GM21737 (cell line): ENCODE measurements around the gene C16orf96.

Source experiments
- ATAC-seq: cut with Tn5 transposase; IDR thresholded peaks from one replicate; pipeline ENCODE4 v1.9.1; 2021; ENCODE audit warnings: mild to moderate bottlenecking, moderate library complexity; ENCODE audit not compliant: unreplicated experiment

The C16orf96 gene

GRCh38 chr16:4641306-4641687 lies 85.2 kb downstream of the C16orf96 start:
- ATAC-seq = no peak

DNA sequence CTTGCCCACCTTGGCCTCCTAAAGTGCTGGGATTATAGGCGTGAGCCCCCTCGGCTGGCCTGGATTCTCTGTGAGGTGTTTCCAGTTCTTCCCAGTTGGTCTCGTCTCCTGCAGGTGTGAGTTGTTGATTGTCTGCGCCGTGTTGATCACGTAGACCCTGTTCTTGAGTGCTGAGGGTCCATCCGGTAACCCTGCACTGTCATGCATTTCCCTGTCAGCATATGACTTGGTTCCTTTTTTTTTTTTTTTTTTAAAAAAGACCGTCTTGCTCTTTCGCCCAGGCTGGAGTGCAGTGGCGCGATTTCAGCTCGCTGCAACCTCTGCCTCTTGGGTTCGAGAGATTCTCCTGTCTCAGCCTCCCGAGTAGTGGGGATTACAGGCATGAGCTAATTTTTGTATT lies 85.8 kb downstream of the C16orf96 start:
- ATAC-seq = no peak

DNA sequence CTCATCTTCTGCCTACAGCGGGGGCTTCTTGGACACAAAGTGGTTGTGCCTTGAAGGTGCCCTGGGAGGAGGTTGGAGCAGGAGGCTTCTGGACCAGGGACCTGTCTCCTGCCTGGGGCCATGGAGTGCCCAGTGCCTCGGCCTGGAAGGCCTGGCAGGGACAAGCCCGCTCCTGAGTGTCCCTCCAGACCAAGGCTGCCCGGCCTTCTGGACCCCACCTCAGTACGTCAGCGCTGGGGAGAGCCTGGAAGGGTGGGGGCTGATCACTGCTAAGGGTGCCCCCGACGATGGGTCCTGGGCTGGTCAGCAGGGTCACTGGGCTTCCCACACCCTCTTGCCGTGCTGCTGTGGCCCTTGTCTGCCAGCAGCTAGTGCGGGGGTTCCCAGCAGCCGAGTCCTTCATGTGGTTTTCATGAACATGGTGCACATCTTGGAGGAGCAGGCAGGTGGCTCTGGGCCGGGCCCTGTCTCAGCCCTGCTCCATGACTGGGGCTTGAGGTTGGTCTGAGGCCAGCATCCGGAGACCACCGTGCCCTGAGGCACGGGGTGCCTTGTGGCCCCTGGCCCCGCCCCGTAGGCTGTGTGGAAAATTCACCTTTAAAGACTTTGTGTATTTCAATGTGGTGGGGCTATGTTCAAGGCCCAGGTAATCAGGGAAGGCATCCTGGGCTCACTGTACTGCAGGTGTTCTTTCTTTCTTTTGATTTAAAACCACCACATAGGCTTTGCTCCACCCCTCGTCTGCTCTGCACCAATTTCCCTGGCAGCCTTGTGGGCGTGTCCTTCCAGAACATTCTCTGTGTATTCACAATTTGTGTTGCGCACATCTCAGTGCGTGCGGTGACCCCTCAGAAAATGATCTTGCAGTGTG lies 90.9 kb downstream of the C16orf96 start:
- ATAC-seq = no peak

GRCh38 chr16:4647644-4647980 lies 91.5 kb downstream of the C16orf96 start:
- no peak for ATAC-seq

GRCh38 chr16:4648917-4649316 lies 92.8 kb downstream of the C16orf96 start:
- ATAC-seq = no peak

GRCh38 chr16:4649744-4650442 lies 93.8 kb downstream of the C16orf96 start:
- ATAC-seq = no peak
